GM18520 (cell line): Measurements from ENCODE around the gene GPHN.
A peak's percentile ranks its signal among the peaks of the same experiment; 100 is the strongest.
"Not testable (repeated sequence)": the region's sequence is repeated elsewhere in the genome, so short reads cannot be mapped to it uniquely, and the experiment has no call there.

Experiments used
- ATAC-seq: cut with Tn5 transposase; IDR thresholded peaks from one replicate; pipeline ENCODE4 v1.9.1; 2021; ENCODE audit not compliant: unreplicated experiment

GPHN gene

GRCh38 chr14:66651536-66652220 is 143.7 kb downstream of the GPHN start:
- no peak for ATAC-seq

DNA sequence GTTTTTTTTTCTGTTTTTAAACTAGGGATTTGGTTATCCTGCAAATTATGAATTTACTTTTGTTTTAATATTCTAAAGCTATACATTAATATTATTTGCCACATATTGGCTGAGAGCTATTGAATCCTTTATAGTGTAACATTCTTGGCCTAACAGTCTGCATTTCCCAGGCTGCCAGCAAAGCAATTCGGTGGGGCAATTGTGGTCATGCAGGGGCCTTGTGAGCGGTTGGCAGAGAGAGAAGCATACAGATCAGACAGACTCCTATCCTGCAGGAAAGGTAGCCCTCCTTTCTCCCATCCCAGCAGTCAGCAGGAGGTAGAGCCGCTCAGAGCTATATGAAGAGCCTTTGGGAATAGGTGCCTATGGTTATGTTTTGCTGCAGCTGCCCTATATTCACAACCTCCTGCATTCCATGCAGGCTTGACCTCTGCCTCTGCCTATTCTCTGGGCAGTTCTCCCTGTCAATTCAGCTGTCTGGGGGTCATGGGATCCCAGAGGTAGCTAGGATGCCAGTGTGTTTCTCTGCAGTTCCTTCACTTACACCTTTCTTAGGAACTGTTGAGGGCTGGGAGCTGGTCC is 144.7 kb downstream of the GPHN start:
- no peak for ATAC-seq

DNA sequence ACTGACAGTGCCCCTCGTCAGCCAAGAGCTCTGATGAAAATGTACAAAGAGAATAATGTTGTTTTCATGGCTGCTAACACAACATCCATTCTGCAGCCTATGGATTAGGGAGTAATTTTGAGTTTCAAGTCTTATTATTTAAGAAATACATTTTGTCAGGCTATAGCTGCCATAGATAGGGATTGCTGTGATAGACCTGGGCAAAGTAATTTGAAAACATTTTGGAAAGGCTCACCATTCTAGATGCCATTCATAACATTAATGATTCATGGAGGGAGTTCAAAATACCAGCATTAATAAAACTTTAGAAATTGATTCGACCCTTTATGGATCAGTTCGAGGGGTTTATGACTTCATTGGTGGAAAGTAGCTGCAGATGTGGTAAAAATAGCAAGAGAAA is 149.8 kb downstream of the GPHN start:
- no peak for ATAC-seq

- ATAC-seq: no peak
Observed at GRCh38 chr14:66662374-66662773, 154.4 kb downstream of the GPHN start.

- ATAC-seq: no peak
Observed at GRCh38 chr14:66677780-66678179, 169.8 kb downstream of the GPHN start.

DNA sequence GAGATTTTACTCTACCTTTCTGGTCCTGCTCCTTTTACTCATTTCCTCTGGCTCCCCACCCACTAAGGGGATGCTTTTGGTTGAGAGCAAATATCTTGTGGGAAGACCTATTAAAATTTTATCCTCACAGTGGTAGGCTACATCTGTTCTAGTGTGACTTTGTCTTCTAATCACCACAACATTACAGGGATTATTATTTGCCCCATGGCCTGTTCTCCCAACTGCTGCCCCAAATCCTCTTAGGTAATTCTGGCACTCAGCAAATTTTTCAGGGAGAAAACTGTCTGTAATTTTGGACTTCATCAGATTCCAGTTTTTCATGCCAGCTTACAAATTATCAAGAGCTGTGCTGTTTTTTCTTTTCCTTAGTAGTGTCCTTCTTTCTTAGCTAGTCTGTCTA is 172.3 kb downstream of the GPHN start:
- no peak for ATAC-seq

- no peak for ATAC-seq
Observed at GRCh38 chr14:66696326-66696725, 188.4 kb downstream of the GPHN start.

DNA sequence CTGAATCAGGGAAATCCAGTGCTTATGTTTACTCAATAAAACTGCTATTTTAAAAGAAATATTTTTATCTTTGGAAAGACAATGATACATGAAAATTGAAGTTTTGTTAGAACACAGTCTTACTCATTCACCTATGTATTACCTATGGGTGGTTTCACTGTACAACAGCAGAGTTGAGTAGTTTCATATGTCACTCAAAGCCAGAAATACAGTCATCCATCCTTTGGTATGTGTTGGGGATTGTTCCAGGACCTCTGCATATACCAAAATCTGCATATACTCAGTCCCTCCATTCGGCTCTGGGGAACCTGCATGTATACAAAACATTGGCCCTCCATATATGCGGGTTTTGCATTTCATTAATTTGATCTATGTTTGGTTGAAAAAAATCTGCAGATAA is 190.6 kb downstream of the GPHN start:
- no peak for ATAC-seq

GRCh38 chr14:66701813-66702212 is 193.9 kb downstream of the GPHN start:
- no peak for ATAC-seq

- ATAC-seq: no peak
Observed at GRCh38 chr14:66708267-66708666, 200.3 kb downstream of the GPHN start.

DNA sequence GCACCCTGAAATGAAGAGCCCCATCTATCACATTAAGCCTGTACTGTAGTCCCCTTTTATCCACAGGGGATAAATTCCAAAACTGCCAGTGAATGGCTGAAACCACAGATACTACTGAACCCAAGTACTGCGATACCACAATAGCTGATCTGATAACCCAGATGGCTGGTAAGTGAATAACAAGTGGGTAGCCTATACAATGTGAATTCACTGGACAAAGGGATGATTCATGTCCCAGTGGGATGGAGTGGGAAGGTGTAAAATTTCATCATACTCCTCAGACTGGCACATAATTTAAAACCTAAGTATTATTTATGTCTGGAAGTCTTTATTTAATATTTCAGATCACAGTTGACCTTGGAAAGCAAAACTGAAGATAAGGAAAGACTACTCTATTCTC is 201.3 kb downstream of the GPHN start:
- ATAC-seq: no peak

GRCh38 chr14:66714291-66714690 is 206.3 kb downstream of the GPHN start:
- not testable (repeated sequence) for ATAC-seq

DNA sequence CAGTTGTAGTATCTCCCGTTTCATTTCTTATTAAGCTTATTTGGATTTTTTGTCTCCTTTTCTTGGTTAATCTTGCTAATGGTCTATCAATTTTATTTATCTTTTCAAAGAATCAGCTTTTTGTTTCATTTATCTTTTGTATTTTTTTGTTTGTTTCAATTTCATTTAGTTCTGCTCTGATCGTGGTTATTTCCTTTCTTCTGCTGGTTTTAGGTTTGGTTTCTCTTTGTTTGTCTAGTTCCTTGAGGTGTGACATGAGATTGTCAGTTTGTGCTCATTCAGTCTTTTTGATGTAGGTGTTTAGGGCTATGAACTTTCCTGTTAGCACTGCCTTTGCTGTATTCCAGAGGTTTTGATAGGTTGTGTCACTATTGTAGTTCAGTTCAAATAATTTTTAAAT is 207.4 kb downstream of the GPHN start:
- not testable (repeated sequence) for ATAC-seq

DNA sequence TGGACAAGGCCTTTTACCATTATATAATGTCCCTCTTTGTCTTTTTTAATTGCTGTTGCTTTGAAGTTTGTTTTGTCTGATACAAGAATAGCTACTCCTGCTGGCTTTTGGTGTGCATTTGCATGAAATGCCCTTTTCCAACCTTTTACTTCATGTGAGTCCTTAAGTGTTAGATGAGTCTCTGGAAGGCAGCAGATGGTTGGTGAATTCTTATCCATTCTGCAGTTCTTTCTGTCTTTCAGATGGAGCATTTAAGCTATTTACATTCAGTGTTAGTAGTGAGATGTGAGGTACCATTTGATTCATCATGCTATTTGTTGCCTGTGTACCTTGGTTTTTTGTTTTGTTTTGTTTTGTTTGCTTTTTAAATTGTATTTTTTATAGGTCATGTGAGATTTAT is 208.3 kb downstream of the GPHN start:
- ATAC-seq: no peak

DNA sequence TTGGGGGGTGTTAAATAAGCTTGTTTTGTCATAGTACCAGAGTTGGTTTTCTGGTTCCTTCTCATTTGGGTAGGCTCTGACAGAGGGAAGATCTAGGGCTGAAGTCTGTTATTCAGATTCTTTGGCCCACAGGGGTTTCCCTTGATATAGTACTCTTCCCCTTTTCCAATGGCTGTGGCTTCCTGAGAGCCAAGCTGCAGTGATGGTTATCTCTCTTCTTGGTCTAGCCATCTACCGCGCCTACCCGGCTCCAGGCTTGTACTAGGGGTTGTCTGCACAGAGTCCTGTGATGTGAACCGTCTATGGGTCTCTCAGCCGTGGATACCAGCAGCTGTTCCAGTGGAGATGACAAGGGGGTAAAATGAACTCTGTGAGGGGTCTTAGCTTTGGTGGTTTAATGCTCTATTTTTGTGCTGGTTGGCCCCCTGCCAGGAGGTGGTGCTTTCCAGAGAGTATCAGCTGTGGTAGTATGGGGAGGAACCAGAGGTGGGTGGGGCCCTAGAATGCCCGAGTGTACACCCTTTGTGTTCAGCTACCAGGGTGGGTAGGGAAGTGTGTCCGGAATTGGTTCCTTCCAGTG is 209.7 kb downstream of the GPHN start:
- no peak for ATAC-seq

- no peak for ATAC-seq
Observed at GRCh38 chr14:66724996-66725395, 217.0 kb downstream of the GPHN start.

- not testable (repeated sequence) for ATAC-seq
Observed at GRCh38 chr14:66731298-66731697, 223.4 kb downstream of the GPHN start.

DNA sequence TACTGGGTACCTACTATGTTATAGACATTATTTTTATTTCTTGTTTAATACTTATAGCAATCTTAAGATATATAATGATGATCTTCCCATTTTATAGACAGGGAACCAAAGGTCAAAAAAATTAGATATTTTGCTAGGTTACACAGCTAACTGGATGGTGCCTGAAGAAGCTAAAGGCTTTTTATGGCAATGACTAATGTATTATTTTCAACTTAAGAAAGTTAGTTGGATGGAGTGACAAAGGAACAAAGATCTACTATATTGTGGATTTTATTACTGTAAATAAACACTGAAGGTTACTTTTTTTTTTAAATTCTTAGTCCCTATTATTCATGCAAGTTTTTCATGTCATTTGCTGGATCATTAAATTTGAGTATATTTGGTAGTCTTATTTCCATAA is 227.9 kb downstream of the GPHN start:
- no peak for ATAC-seq

DNA sequence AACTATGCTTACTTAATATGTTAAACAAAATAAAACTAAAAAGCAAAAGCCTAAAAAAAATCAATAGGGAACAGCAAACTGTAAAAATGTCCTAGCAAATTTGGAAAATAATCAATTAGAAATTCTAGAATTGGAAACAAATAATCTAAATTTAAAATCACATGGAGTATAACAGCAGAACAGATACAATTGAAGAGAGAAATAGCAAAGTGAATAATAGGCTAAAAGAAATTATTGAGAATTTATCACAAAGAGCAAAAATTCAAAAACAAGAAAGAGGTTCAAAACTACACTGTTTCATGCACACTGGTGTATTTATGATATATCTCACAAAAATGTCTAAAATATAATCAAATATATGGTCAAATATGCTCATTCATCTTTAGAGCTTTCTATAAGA is 231.9 kb downstream of the GPHN start:
- ATAC-seq: no peak

GRCh38 chr14:66745078-66745477 is 237.1 kb downstream of the GPHN start:
- ATAC-seq: no peak

- no peak for ATAC-seq
Observed at GRCh38 chr14:66746316-66747006, 238.5 kb downstream of the GPHN start.

DNA sequence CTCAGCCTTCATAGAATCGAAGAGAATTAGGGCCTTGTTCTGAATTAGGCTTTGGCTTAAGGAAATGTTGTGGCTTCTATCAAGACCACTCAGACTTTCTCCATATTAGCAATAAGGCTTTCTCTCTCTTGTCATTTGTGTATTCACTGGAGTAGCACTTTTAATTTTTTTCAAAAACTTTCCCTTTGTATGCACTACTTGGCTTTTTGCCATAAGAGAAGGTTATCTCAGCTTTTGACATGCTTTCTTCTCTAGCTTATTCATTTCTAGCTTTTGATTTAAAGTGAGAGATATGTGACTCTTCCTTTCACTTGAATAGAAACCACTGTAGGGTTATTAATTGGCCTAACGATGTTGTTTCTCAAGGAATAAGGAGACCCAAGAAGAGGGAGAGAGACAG is 244.2 kb downstream of the GPHN start:
- peak; percentile 57 for ATAC-seq
